GM12875 (cell line): ENCODE data around the gene DYRK1A.
"Not testable (repeated sequence)": the region's sequence is repeated elsewhere in the genome, so short reads cannot be mapped to it uniquely, and the experiment has no call there.

Experiments used
- H3K4me3 ChIP-seq: one replicate; pipeline ENCODE4 v1.5.1; 2011; ENCODE audit warnings: low read depth, low read length, control low read depth
- CTCF ChIP-seq: IDR thresholded peaks from 2 replicates; pipeline ENCODE4 v1.5.1; 2011; ENCODE audit warnings: low read depth, mild to moderate bottlenecking, control low read depth, inconsistent platforms, low read length, moderate library complexity, borderline replicate concordance; ENCODE audit not compliant: insufficient read depth

The DYRK1A gene

DNA sequence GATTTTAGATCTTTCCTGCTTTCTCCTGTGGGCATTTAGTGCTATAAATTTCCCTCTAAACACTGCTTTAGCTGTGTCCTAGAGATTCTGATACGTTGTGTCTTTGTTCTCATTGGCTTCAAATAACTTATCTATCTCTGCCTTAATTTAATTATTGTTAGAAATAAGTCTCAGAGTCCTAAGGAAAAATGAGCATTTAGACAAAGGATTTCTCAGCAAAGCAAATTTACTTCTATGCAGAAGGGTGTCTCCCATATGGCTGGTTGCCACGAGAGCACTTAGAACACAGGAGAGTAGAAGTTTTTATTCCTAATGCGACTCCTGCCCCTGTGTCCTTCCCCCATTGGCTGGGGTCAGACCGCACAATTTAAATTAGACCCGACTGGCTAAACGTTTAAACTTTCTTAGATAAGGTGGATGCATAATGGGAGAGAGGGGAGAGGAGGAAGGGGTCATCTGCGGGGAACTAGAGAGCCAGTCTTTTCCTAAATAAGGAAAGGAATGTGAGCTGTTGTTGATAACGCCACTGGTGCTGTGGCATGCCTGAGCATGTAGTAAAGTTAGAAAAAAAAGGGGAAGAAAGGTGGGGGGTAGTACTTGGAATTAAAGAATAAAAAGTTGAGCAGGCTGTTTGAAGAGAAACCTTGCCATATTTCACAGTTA is 170.2 kb downstream of the DYRK1A start:
- TF ChIP-seq CTCF: no peak
- H3K4me3 ChIP-seq: no peak overlapping the region

DNA sequence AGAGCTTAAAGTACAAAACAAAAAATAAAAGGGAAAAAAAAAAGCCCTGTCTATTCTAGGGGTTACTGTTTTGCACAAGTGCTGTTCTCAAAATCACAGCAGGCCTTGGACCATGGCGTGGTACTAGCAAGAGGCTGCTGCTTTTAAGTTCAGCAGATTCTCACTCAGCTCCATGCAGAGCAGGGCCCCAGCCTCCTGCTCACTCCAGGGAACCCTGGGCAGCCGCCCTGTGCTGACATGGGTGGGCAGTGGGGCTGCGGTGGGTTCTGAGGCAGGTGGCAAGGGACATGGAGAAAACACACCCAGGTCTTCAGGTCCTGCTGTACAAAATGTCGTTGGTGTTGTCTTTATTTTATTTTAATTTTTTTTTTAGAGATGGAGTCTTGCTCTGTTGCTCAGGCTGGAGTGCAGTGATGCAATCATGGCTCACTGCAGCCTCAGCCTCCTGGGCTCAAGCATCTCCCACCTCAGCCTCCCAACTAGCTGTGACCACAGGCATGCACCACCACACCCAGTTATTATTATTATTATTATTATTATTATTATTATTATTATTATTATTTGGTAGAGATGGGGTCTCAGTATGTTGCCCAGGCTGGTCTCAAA is 170.9 kb downstream of the DYRK1A start:
- H3K4me3 ChIP-seq: no peak overlapping the region
- TF ChIP-seq CTCF: no peak

DNA sequence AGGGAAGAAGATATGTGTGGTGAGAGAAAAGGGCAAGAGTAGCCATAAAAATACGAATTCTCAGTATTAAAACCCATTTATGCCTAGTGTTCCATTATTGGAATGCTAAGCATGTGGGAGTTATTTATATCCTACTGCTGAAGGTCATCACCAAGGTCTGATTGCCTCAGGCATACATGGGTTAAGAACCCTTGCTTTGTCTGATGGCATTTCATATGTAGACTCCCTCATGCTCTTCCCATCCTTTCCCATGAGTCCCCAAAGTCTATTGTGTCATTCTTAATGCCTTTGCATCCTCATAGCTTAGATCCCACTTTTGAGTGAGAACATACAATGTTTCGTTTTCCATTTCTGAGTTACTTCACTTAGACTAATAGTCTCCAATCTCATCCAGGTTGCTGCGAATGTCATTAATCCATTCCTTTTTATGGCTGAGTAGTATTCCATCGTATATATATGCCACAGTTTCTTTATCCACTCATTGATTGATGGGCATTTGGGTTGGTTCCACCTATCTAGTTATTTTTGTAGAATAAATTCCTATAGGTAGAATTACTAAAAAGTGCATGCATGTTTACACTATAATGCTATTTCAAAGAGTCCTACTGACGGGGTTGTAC is 172.5 kb downstream of the DYRK1A start:
- no peak for TF ChIP-seq CTCF
- no peak overlapping the region for H3K4me3 ChIP-seq

DNA sequence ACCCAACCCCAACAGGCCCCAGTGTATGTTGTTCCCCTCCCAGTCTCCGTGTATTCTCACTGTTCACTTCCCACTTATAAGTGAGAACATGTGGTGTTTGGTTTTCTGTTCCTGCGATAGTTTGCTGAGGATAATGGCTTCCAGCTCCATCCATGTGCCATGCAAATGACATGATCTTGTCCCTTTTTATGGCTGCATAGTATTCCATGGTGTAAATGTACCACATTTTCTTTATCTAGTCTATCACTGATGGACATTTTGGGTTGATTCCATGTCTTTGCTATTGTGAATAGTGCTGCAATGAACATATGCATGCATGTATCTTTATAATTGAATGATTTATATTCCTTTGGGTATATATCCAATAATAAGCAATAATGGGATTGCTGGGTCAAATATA is 174.6 kb downstream of the DYRK1A start:
- H3K4me3 ChIP-seq: not testable (repeated sequence)

DNA sequence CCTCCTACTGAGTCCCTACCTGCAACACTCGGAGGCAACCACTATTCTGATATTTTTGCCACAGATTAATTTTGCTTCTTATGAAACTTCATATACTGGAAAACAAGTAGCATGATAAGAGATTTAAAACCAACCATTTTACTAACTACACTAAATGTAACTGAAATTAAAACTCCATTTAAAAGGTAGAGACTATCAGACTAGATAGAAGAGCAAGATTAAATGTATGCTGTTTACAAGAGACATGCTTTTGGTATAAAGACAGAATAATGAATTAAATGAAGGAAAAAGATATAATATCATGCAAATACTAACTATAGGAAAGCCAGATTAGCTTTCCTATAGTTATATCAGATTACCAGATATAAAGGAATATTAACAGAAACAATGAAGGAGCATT is 175.9 kb downstream of the DYRK1A start:
- no peak overlapping the region for H3K4me3 ChIP-seq
- no peak for TF ChIP-seq CTCF

GRCh38 chr21:37546299-37546908 is 179.8 kb downstream of the DYRK1A start:
- 0 out of 2 replicates have a peak, but pooled peaks have one; percentile 1 for TF ChIP-seq CTCF
- H3K4me3 ChIP-seq: no peak overlapping the region

GRCh38 chr21:37546949-37547614 is 180.5 kb downstream of the DYRK1A start:
- H3K4me3 ChIP-seq: no peak overlapping the region
- no peak for TF ChIP-seq CTCF
